ENCODE results near the gene CARS2. TPM values are rescaled to one million over a fixed set of nuclear protein-coding genes. Genes with fewer than 3 reads are reported as not detected.
"Not testable (repeated sequence)": the region's sequence is repeated elsewhere in the genome, so short reads cannot be mapped to it uniquely, and the experiment has no call there.

CARS2 gene
- total RNA-seq, 1 donor from 2014 or later = 152 TPM

GRCh38 chr13:110702591-110703526 is 3.1 kb downstream of the CARS2 start:
- FAIRE-seq = no peak
- peak; percentile 47 for DNase-seq (ENCODE audit: low read depth)
- Histone ChIP-seq H3K4me3 (ENCODE audit: low read depth, low read length) (no peak overlapping the region), H3K36me3 (ENCODE audit: control insufficient read depth, insufficient read depth, low read length) (peaks cover 21% of the 10 kb centered on the region), H3K27me3 (ENCODE audit: control insufficient read depth, insufficient read depth, low read length) (no peaks in the 10 kb centered on the region)
- no peak for TF ChIP-seq CTCF (IDR thresholded peaks at IDR 0.05; ENCODE audit: insufficient read depth, low read length, severe bottlenecking)

- Histone ChIP-seq H3K4me3 (ENCODE audit: low read depth, low read length) (no peak overlapping the region), H3K27me3 (ENCODE audit: control insufficient read depth, insufficient read depth, low read length) (no peaks in the 10 kb centered on the region), H3K36me3 (ENCODE audit: control insufficient read depth, insufficient read depth, low read length) (peaks cover 23% of the 10 kb centered on the region)
- no peak for TF ChIP-seq CTCF (IDR thresholded peaks at IDR 0.05; ENCODE audit: insufficient read depth, low read length, severe bottlenecking)
- FAIRE-seq (no peak), DNase-seq (ENCODE audit: low read depth) (no peak)
These were observed 3.8 kb downstream of the CARS2 start for GRCh38 chr13:110702089-110702488.

- not testable (repeated sequence) for FAIRE-seq; H3K27me3 ChIP-seq (ENCODE audit: control insufficient read depth, insufficient read depth, low read length); DNase-seq (ENCODE audit: low read depth); H3K4me3 ChIP-seq (ENCODE audit: low read depth, low read length)
- peaks cover 26% of the 10 kb centered on the region for H3K36me3 ChIP-seq (ENCODE audit: control insufficient read depth, insufficient read depth, low read length)
These were observed 4.9 kb downstream of the CARS2 start for GRCh38 chr13:110701061-110701460.

GRCh38 chr13:110700641-110701040 is 5.3 kb downstream of the CARS2 start:
- Histone ChIP-seq H3K4me3 (ENCODE audit: low read depth, low read length) (no peak overlapping the region), H3K36me3 (ENCODE audit: control insufficient read depth, insufficient read depth, low read length) (peaks cover 26% of the 10 kb centered on the region), H3K27me3 (ENCODE audit: control insufficient read depth, insufficient read depth, low read length) (no peaks in the 10 kb centered on the region)
- DNase-seq (ENCODE audit: low read depth) (no peak), FAIRE-seq (no peak)
- TF ChIP-seq CTCF (IDR thresholded peaks at IDR 0.05; ENCODE audit: insufficient read depth, low read length, severe bottlenecking) = no peak

GRCh38 chr13:110700186-110700585 is 5.7 kb downstream of the CARS2 start:
- no peak for FAIRE-seq
- peaks cover 26% of the 10 kb centered on the region for H3K36me3 ChIP-seq (ENCODE audit: control insufficient read depth, insufficient read depth, low read length)

More at GRCh38 chr13:110700186-110700585, 5.7 kb downstream of the CARS2 start:
- Histone ChIP-seq H3K4me3 (ENCODE audit: low read depth, low read length) (no peak overlapping the region), H3K27me3 (ENCODE audit: control insufficient read depth, insufficient read depth, low read length) (no peaks in the 10 kb centered on the region)
- no peak for DNase-seq (ENCODE audit: low read depth)
- no peak for TF ChIP-seq CTCF (IDR thresholded peaks at IDR 0.05; ENCODE audit: insufficient read depth, low read length, severe bottlenecking)

All from bronchial epithelial cell (primary cell).